HepG2 (cell line): ENCODE results near the gene PITHD1. TPM values are rescaled to one million over a fixed set of nuclear protein-coding genes. Genes with fewer than 3 reads are reported as not detected.
A peak's percentile ranks its signal among the peaks of the same experiment; 100 is the strongest.

Source experiments
- ATF7 ChIP-seq, 2 experiments: fragments of 450-650 bp in 1 of 2; sonication (generic) in 1 of 2; formaldehyde crosslinking in 1 of 2; IDR thresholded peaks; 2 replicates each; pipeline versions ENCODE4 v1.4.0 to v1.6.1; 2016 to 2020; ENCODE audit warnings: antibody characterized with exemption in 1 of 2, mild to moderate bottlenecking in 1 of 2, missing genetic modification reagents in 1 of 2
- BHLHE40 ChIP-seq: IDR thresholded peaks from 2 replicates; pipeline ENCODE4 v1.6.1; 2011; ENCODE audit warnings: low read length, improper control_type of control experiment
- FOXK1 ChIP-seq: sonication (generic); formaldehyde crosslinking; IDR thresholded peaks from 2 replicates; pipeline ENCODE4 v1.4.0; 2020; ENCODE audit warnings: low read depth, missing genetic modification reagents, borderline replicate concordance
- GABPB1 ChIP-seq: IDR thresholded peaks from 2 replicates; pipeline ENCODE4 v1.6.1; 2016; ENCODE audit warnings: mild to moderate bottlenecking, missing genetic modification reagents, moderate library complexity, missing compliant biosample characterization
- KDM5B ChIP-seq: sonication (generic); formaldehyde crosslinking; IDR thresholded peaks from 2 replicates; pipeline ENCODE4 v1.4.0; 2020; ENCODE audit warnings: missing genetic modification reagents, mild to moderate bottlenecking, borderline replicate concordance
- NPAS2 ChIP-seq: sonication (generic); formaldehyde crosslinking; IDR thresholded peaks from 2 replicates; pipeline ENCODE4 v1.8.0; 2022; ENCODE audit warnings: mild to moderate bottlenecking, missing genetic modification reagents, borderline replicate concordance
- PHF20 ChIP-seq: sonication (generic); formaldehyde crosslinking; IDR thresholded peaks from 2 replicates; pipeline ENCODE4 v1.5.0; 2020; ENCODE audit warnings: mild to moderate bottlenecking, missing genetic modification reagents
- SNAI1 ChIP-seq: sonication (generic); formaldehyde crosslinking; IDR thresholded peaks from 2 replicates; pipeline ENCODE4 v1.5.0; 2020; ENCODE audit warnings: mild to moderate bottlenecking, missing genetic modification reagents, borderline replicate concordance
- SPEN ChIP-seq: sonication (generic); formaldehyde crosslinking; IDR thresholded peaks from 2 replicates; pipeline ENCODE4 v1.5.1; 2020; ENCODE audit warnings: low read depth, mild to moderate bottlenecking, missing genetic modification reagents
- ZFP36L2 ChIP-seq: sonication (generic); formaldehyde crosslinking; IDR thresholded peaks from 2 replicates; pipeline ENCODE4 v1.4.0; 2020; ENCODE audit warnings: missing genetic modification reagents
- ZNF782 ChIP-seq: sonication (generic); formaldehyde crosslinking; IDR thresholded peaks from 2 replicates; pipeline ENCODE4 v1.4.0; 2020; ENCODE audit warnings: missing genetic modification reagents, mild to moderate bottlenecking, borderline replicate concordance
- ZSCAN20 ChIP-seq: sonication (generic); formaldehyde crosslinking; IDR thresholded peaks from 2 replicates; pipeline ENCODE4 v1.4.0; 2020; ENCODE audit warnings: missing genetic modification reagents, mild to moderate bottlenecking, borderline replicate concordance
- polyA plus RNA-seq, 8 experiments: library from polyadenylated mRNA; depleted of rRNA in 3 of 8; stranded (reverse) in 7 of 8; unstranded in 1 of 8; fragments of >200 nt; fragmentation: Illumina TruSeq in 4 of 8; extraction: Trizol in 4 of 8; gene quantifications; 2 replicates each; pipeline versions ENCODE4 v1.2.1 to v1.2.3, GENCODE V29; 2011 to 2016; ENCODE audit warnings: low read depth in 4 of 8, missing spikeins in 1 of 8, mixed read lengths in 1 of 8; ENCODE audit not compliant: insufficient read depth in 1 of 8
- total RNA-seq, 5 experiments: library from RNA; depleted of rRNA; stranded (reverse); fragments of >200 nt; fragmentation: Illumina TruSeq; extraction: Trizol; gene quantifications; 2 replicates each; pipeline ENCODE4 v1.2.3, GENCODE V29; 2016; ENCODE audit warnings: low read depth in 1 of 5
- TF ChIP-seq, protein P1 (sequence below): sonication (generic); formaldehyde crosslinking; IDR thresholded peaks from 2 replicates; pipeline ENCODE4 v1.4.0; 2020; ENCODE audit warnings: mild to moderate bottlenecking, missing genetic modification reagents
- TF ChIP-seq, protein P2 (sequence below): sonication (generic); formaldehyde crosslinking; IDR thresholded peaks from 2 replicates; pipeline ENCODE4 v1.4.0; 2020; ENCODE audit warnings: mild to moderate bottlenecking, low read depth, missing genetic modification reagents
- TF ChIP-seq, protein P3 (sequence below), 2 experiments: fragments of 450-650 bp in 1 of 2; sonication (generic) in 1 of 2; formaldehyde crosslinking in 1 of 2; IDR thresholded peaks; 2 replicates each; pipeline versions ENCODE4 v1.6.1 to v1.8.0; 2016 to 2022; ENCODE audit warnings: antibody characterized with exemption in 1 of 2, mild to moderate bottlenecking in 1 of 2, missing genetic modification reagents in 1 of 2

Gene PITHD1
- total and polyA plus RNA-seq, 2 of the 13 experiments (the other 11 are each of a cell fraction or from before 2014, with no cell fraction given), result 28.0 to 37.3 TPM

DNA sequence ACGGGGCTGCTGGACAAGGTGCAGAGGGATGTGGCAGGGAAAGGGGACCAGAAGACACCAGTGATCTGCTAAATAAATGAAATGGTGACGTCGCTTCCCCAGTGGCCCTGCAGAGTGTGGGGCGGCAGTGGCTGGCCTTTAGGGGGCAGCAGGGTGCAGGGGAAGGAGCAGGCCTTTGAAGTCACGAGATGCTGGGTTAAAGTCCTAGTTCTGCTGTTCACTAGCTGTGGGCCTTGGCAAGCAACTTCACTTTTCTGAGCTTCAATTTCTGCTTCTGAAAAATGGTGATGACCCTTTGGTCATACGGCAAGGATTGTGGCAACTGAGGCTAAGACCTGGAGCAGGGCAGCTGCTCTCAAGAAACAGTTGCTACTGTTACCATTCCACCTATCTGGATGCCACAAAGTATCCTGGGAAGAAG lies 31.5 kb downstream of the PITHD1 start (continued):
- TF ChIP-seq, protein P1, sequence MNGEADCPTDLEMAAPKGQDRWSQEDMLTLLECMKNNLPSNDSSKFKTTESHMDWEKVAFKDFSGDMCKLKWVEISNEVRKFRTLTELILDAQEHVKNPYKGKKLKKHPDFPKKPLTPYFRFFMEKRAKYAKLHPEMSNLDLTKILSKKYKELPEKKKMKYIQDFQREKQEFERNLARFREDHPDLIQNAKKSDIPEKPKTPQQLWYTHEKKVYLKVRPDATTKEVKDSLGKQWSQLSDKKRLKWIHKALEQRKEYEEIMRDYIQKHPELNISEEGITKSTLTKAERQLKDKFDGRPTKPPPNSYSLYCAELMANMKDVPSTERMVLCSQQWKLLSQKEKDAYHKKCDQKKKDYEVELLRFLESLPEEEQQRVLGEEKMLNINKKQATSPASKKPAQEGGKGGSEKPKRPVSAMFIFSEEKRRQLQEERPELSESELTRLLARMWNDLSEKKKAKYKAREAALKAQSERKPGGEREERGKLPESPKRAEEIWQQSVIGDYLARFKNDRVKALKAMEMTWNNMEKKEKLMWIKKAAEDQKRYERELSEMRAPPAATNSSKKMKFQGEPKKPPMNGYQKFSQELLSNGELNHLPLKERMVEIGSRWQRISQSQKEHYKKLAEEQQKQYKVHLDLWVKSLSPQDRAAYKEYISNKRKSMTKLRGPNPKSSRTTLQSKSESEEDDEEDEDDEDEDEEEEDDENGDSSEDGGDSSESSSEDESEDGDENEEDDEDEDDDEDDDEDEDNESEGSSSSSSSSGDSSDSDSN (CRISPR knock-in tag), result no peak
- no peak for TF ChIP-seq SPEN
- TF ChIP-seq FOXK1, result peak; percentile 51; the same call in 1 of the 2 replicates
- TF ChIP-seq ZSCAN20 (CRISPR knock-in tag), result no peak
- no peak for TF ChIP-seq SNAI1 (CRISPR knock-in tag)
- TF ChIP-seq BHLHE40, result peak; percentile 100
- no peak for TF ChIP-seq ZNF782
- TF ChIP-seq, protein P2, sequence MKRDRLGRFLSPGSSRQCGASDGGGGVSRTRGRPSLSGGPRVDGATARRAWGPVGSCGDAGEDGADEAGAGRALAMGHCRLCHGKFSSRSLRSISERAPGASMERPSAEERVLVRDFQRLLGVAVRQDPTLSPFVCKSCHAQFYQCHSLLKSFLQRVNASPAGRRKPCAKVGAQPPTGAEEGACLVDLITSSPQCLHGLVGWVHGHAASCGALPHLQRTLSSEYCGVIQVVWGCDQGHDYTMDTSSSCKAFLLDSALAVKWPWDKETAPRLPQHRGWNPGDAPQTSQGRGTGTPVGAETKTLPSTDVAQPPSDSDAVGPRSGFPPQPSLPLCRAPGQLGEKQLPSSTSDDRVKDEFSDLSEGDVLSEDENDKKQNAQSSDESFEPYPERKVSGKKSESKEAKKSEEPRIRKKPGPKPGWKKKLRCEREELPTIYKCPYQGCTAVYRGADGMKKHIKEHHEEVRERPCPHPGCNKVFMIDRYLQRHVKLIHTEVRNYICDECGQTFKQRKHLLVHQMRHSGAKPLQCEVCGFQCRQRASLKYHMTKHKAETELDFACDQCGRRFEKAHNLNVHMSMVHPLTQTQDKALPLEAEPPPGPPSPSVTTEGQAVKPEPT (CRISPR knock-in tag), result no peak
- no peak for TF ChIP-seq PHF20
- TF ChIP-seq NPAS2 (CRISPR knock-in tag), result no peak
- peak; percentile 43 for TF ChIP-seq GABPB1 (CRISPR knock-in tag)
- peak; percentile 92 for TF ChIP-seq ATF7 (IDR thresholded peaks at IDR 0.05)
- peak; percentile 91 for TF ChIP-seq ATF7 (CRISPR knock-in tag; IDR thresholded peaks at IDR 0.05)
- TF ChIP-seq, protein P3, sequence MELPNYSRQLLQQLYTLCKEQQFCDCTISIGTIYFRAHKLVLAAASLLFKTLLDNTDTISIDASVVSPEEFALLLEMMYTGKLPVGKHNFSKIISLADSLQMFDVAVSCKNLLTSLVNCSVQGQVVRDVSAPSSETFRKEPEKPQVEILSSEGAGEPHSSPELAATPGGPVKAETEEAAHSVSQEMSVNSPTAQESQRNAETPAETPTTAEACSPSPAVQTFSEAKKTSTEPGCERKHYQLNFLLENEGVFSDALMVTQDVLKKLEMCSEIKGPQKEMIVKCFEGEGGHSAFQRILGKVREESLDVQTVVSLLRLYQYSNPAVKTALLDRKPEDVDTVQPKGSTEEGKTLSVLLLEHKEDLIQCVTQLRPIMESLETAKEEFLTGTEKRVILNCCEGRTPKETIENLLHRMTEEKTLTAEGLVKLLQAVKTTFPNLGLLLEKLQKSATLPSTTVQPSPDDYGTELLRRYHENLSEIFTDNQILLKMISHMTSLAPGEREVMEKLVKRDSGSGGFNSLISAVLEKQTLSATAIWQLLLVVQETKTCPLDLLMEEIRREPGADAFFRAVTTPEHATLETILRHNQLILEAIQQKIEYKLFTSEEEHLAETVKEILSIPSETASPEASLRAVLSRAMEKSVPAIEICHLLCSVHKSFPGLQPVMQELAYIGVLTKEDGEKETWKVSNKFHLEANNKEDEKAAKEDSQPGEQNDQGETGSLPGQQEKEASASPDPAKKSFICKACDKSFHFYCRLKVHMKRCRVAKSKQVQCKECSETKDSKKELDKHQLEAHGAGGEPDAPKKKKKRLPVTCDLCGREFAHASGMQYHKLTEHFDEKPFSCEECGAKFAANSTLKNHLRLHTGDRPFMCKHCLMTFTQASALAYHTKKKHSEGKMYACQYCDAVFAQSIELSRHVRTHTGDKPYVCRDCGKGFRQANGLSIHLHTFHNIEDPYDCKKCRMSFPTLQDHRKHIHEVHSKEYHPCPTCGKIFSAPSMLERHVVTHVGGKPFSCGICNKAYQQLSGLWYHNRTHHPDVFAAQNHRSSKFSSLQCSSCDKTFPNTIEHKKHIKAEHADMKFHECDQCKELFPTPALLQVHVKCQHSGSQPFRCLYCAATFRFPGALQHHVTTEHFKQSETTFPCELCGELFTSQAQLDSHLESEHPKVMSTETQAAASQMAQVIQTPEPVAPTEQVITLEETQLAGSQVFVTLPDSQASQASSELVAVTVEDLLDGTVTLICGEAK (IDR thresholded peaks at IDR 0.05), result no peak
- TF ChIP-seq, protein P3 (CRISPR knock-in tag; IDR thresholded peaks at IDR 0.05), result no peak
- TF ChIP-seq KDM5B (CRISPR knock-in tag), result no peak
- no peak for TF ChIP-seq ZFP36L2 (CRISPR knock-in tag)
